ENCODE data around the gene ITIH3. TPM values are rescaled to one million over a fixed set of nuclear protein-coding genes. Genes with fewer than 3 reads are reported as not detected.
A peak's percentile ranks its signal among the peaks of the same experiment; 100 is the strongest.

The ITIH3 gene
- total RNA-seq, 1 donor from 2014 or later = not detected

- H3K4me1 Mint-ChIP-seq = peaks cover 17% of the 10 kb centered on the region
- no peaks in the 10 kb centered on the region for H3K27me3 ChIP-seq
- H3K9me3 Mint-ChIP-seq = no peaks in the 10 kb centered on the region
- DNase-seq (ENCODE audit: low spot score) = no peak
- H3K27me3 Mint-ChIP-seq (ENCODE audit: insufficient read depth, low read depth) = peaks cover 2% of the 10 kb centered on the region
- H3K36me3 ChIP-seq = no peaks in the 10 kb centered on the region
- H3K36me3 Mint-ChIP-seq = no peaks in the 10 kb centered on the region
- no peak overlapping the region for H3K4me3 Mint-ChIP-seq
- H3K4me3 ChIP-seq = no peak overlapping the region
- H3F3A ChIP-seq (ENCODE audit: low read depth) = peaks cover 4% of the 10 kb centered on the region
- no peaks in the 10 kb centered on the region for H3K9me3 ChIP-seq (ENCODE audit: low read depth)
- no peak overlapping the region for H3K27ac ChIP-seq
- H3K27ac Mint-ChIP-seq = no peak overlapping the region
- no peak overlapping the region for H3K4me2 ChIP-seq
- TF ChIP-seq CTCF (IDR thresholded peaks at IDR 0.05) = no peak
- no peak for TF ChIP-seq EZH2 (IDR thresholded peaks at IDR 0.05)
- no peak for TF ChIP-seq EZH2phosphoT487 (IDR thresholded peaks at IDR 0.05)
- H3K9ac ChIP-seq = no peak overlapping the region
- H4K20me1 ChIP-seq (ENCODE audit: low read depth) = no peaks in the 10 kb centered on the region
- no peaks in the 10 kb centered on the region for H3K79me2 ChIP-seq (ENCODE audit: low read depth)
- H3K4me1 ChIP-seq = peaks cover 10% of the 10 kb centered on the region
- no peak overlapping the region for H2AFZ ChIP-seq (replicated peaks)
These were observed 23.3 kb downstream of the ITIH3 start for GRCh38 chr3:52817860-52818259.

GRCh38 chr3:52819936-52820335 is 25.3 kb downstream of the ITIH3 start:
- Histone ChIP-seq H3K27ac (no peak overlapping the region), H3K4me2 (peak overlapping the region; percentile 22), H3K4me3 (no peak overlapping the region), H3K9me3 (ENCODE audit: low read depth) (no peaks in the 10 kb centered on the region), H3F3A (ENCODE audit: low read depth) (peaks cover 4% of the 10 kb centered on the region), H3K4me1 (peaks cover 10% of the 10 kb centered on the region), H3K79me2 (ENCODE audit: low read depth) (no peaks in the 10 kb centered on the region), H3K36me3 (no peaks in the 10 kb centered on the region), H3K9ac (no peak overlapping the region), H2AFZ (replicated peaks) (peak overlapping the region; percentile 57), H3K27me3 (no peaks in the 10 kb centered on the region), H4K20me1 (ENCODE audit: low read depth) (no peaks in the 10 kb centered on the region)
- peak overlapping the region; percentile 85 for H3K27ac Mint-ChIP-seq
- no peaks in the 10 kb centered on the region for H3K9me3 Mint-ChIP-seq
- no peaks in the 10 kb centered on the region for H3K36me3 Mint-ChIP-seq
- TF ChIP-seq EZH2phosphoT487 (IDR thresholded peaks at IDR 0.05) = no peak
- TF ChIP-seq CTCF (IDR thresholded peaks at IDR 0.05) = no peak
- no peak for TF ChIP-seq EZH2 (IDR thresholded peaks at IDR 0.05)
- H3K4me3 Mint-ChIP-seq = no peak overlapping the region
- H3K4me1 Mint-ChIP-seq = peaks cover 17% of the 10 kb centered on the region
- H3K27me3 Mint-ChIP-seq (ENCODE audit: insufficient read depth, low read depth) = peaks cover 5% of the 10 kb centered on the region
- peak; percentile 55 for DNase-seq (ENCODE audit: low spot score)

- Histone ChIP-seq H3K4me3 (no peak overlapping the region), H3K27ac (no peak overlapping the region), H3K36me3 (no peaks in the 10 kb centered on the region), H2AFZ (replicated peaks) (peak overlapping the region; percentile 57), H3K79me2 (ENCODE audit: low read depth) (no peaks in the 10 kb centered on the region), H3F3A (ENCODE audit: low read depth) (peaks cover 4% of the 10 kb centered on the region), H3K27me3 (no peaks in the 10 kb centered on the region), H3K4me2 (no peak overlapping the region), H3K9me3 (ENCODE audit: low read depth) (no peaks in the 10 kb centered on the region), H4K20me1 (ENCODE audit: low read depth) (no peaks in the 10 kb centered on the region), H3K4me1 (peaks cover 10% of the 10 kb centered on the region), H3K9ac (no peak overlapping the region)
- Mint-ChIP-seq H3K4me3 (no peak overlapping the region), H3K36me3 (no peaks in the 10 kb centered on the region), H3K27ac (peak overlapping the region; percentile 63), H3K27me3 (ENCODE audit: insufficient read depth, low read depth) (peaks cover 6% of the 10 kb centered on the region), H3K4me1 (peaks cover 17% of the 10 kb centered on the region), H3K9me3 (no peaks in the 10 kb centered on the region)
- peak; percentile 76 for DNase-seq (ENCODE audit: low spot score)
- TF ChIP-seq EZH2phosphoT487 (IDR thresholded peaks at IDR 0.05) (no peak), CTCF (IDR thresholded peaks at IDR 0.05) (peak; percentile 81)
These were observed 26.1 kb downstream of the ITIH3 start for GRCh38 chr3:52820736-52821135.

Measured in neural progenitor cell (in vitro differentiated cells).